RCC 7860 (cell line): Measurements from ENCODE around the gene C19orf25.

ENCODE experiments used
- DNase-seq: peaks from one replicate; pipeline ENCODE4 v3.0.0-alpha.2; 2015; ENCODE audit warnings: low spot score
- FAIRE-seq: peaks from 2 replicates; lab custom pipeline; 2012; peaks lifted over from hg19 to GRCh38; lab: Jason Lieb, UNC

C19orf25 gene

DNA sequence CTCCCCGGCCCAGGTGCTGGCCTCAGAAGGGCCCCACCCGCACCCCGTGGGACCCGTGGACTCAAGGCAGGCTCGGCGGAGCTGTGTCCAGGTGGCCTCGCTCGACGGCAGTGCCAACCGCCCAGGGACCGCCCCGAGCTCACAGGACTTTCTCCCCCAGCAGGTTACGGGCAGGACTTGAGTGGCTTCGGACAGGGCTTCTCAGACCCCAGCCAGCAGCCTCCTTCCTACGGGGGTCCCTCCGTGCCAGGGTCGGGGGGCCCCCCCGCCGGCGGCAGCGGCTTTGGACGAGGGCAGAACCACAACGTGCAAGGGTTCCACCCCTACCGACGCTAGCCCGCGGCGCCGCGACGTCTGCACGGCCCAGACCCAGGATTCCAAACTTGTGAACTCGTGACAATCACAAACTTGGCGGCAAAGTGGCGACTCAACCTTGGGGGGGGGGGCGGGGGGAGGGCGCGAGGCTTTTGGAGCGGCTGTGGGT, 44.4 kb downstream of the C19orf25 start:
- DNase-seq = no peak
- no peak for FAIRE-seq

DNA sequence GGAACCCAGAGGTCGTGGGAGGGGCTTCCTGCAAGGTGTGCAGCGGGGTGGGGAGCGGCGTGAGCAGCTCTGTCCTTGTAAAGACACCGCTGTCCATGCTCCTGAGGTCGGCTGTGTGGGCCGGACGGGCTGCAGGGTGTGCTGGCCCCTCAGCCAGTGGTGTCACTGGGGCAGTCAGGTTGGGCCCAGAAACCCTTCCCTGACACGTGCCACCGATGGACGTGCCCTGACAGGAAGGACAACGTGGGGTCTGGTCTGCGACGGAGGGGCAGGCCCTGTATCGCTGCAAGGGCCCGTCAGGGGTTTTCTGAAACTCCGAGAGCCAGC, 45.0 kb downstream of the C19orf25 start:
- FAIRE-seq = no peak
- DNase-seq = no peak

DNA sequence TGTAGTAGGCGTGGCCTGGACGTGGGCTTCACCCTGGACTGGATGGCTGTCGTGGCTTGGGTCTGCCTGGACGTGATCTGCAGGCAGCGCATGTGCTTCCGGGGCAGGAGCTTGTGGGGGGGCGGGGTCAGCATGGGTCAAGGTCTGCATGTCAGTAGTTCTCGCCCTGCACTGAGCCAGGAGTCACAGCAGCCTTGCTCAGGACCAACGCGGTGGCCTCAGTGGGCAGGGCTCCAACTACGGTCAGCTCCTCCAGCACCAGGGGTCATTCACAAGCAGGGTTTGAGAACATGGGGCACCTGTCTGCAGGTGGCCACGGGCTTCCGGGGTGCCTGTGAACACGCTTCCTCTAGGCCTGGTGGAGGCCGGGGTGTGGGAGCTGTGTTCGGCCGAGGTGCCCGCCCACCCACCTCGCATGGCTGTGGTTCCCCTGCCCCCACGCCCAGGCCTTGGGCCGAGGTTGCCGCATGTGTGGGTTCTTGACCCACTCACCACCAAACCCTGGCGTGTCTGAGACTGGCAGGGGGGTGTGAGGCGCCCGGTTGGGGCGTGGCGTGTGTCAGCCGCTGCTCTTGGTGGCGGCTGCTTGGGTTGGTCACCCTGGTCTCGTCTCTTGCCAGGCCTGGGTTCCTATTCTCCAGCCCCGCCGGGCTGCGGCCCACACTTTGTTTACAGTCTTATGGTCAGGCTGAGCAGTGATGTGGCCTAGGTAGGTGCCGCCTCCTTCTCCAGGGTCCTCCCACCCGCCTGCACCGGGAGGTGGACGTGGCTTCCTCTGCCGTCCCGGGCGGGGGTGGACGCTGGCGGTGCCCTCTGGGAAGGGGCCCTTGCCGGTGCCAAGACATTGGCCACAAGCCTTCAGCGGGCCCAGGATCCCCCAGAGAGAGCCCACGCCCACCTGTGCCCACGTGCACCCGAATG, 45.6 kb downstream of the C19orf25 start:
- DNase-seq (no peak), FAIRE-seq (no peak)

DNA sequence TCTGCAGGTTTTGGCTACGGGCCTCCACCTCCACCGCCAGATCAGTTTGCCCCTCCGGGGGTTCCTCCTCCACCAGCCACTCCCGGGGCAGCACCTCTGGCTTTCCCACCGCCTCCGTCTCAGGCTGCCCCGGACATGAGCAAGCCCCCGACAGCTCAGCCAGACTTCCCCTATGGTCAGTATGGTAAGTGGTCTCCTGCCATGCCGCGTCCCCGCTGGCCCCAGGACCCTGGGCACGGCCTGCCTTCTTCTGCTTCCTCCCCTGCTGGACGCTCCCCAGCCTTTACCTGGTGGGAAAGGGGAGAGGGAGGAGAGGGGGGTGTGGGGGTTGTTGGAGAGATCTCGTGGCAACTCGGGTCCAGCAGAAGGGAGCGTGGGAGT, 46.5 kb downstream of the C19orf25 start:
- DNase-seq = no peak
- FAIRE-seq = no peak

DNA sequence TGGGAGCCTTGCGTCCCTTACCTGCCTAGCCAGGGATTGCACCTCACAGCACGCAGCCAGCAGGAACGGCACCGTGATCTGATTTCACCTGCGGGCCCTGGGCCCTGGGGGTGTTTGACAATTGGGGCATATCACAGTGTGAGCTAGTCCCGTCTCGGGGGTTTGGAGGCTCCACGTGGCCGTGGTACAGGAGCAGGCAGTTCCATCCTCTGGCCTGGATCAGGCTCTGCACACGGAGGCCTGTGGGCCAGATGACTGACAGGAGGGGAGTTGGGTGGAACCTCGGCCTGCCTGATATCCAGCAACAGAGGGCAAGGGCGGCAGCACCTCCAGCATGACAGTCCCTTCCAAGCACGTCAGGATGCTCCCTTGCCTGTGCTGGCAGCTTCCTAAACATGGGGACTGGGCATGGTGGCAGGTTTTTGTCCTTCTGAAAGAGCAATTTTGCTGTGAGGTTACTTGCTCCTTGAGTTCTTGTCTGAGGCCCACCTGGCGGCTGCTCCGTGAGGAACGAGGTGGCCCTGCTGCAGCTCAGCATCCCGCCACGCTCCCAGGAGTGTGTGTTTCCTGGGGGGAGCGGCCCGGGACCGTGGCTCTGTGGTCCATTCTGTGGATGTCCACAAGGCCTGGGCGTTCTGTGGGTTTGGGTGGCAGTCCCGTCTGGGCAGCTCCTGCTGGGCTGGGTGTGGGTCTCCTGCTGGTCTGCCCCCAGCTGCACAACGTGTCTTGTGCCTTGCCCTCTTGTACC, 47.1 kb downstream of the C19orf25 start:
- DNase-seq (no peak), FAIRE-seq (no peak)

DNA sequence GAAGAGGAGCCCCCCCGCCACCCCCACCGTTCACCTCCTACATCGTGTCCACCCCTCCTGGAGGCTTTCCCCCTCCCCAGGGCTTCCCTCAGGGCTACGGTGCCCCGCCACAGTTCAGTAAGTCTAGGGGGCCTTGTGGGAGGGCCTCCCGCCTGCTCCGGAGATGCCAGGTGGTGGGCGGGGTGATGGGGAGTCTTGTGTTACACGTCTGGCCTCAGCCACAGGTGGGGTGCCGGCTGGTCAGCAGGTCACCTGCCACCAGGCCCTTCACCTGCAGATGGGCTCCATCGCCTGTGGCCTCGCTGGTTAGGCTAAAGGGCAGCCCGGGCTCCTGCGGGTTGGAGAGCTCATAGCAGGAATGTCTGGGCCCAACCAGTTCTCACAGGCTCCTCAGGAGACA, 48.8 kb downstream of the C19orf25 start:
- FAIRE-seq (no peak), DNase-seq (no peak)

DNA sequence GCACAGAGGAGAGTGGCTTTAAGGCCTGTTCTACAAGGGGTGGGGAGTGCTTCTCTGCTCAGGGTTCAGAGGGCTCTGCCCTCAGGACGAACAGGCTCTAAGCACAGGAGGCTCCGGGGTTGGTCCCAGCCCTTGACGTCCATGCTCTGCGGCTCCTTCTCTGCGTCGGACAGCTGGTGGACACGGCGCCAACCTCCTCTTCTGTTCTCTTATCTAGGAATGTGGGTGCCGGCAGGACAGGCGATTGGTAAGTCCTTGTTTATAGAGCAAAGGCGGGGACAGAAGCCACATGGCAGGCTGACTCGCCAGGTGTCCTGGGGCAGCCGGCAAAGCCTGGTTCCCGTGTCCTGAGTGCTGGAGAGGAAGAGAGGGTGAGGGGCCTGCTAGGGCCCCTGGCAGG, 49.3 kb downstream of the C19orf25 start:
- DNase-seq (no peak), FAIRE-seq (no peak)

DNA sequence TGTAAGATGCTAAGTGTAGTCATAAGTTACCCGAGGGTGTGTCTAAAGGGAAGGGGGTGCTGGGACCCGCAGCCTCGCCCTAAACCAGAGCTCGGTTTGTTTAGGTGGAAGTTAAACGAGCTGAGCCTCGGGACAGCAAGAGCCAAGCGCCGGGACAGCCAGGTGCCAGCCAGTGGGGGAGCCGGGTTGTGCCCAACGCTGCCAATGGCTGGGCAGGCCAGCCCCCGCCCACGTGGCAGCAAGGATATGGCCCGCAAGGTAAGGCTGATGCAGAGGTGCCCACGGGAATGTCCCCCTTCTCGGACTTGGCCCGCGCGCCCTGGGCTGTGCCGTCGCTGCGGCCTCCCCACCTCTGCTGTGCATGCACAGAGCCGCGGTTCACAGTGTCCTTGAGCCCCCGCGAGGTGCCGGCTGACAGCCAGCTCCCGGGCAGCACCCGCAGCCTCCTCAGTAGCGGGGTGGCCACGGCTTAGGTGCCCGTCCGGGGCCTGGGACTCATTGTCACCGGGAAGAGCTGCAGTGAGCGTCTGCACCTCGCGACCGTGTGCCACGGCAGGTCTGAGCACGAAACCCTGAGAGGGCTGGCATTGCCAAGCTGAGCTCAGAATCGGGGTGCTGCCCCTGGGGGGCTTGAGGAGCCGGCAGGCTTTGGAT, 50.1 kb downstream of the C19orf25 start:
- FAIRE-seq (no peak), DNase-seq (no peak)

DNA sequence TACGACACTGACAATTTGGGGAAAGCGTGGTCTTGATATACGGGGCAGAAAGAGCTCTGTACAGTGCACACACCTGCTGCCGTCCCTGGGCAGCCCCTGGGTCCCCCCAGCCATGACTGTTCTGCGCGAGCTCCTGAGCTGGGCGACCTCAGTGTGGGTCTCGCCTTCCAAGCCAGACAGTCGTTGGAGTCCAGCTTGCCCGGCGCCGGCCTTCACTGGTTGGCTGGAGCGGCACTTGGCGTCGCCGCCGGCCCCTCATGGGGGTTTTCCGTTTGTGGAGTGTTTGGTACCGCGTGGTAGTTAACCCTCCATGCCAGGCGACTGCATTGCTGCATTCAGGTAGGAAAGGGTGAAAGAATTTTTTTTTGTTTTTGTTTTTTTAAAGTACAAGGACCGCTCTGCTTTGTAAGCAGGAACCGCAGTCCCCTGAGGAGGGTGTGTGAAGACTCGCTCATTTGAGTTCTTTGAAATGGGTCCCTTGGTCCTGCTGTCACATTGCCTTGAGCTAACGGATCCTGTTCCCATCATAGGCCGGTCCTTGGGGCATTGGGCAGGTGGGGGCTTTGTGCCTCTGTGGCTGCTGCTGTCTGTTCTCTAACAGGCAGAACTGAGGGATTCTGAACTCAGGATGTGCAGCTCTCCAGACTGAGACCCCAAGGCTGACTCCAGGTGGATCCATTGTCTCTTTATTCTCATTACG, 51.6 kb downstream of the C19orf25 start:
- FAIRE-seq (no peak), DNase-seq (no peak)

DNA sequence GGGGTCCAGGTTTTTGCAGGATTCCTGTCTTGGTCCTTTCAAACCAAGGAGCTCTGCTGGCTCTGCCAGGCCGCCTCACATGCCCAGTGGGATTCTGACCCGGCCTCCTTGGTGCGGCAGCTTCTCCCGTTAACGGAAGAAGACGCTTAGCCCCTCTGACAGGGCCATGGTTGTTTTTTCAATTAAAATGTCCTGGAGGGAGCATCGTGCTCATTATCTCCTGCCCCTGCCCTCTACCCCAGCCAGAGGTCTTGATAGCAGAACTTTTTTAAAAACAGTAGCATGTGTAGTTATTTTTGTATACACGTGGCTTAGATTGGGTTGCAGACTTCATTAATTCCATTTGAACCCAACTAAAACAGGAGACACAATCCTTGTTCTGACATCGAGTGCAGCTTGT, 52.3 kb downstream of the C19orf25 start:
- FAIRE-seq (no peak), DNase-seq (no peak)

DNA sequence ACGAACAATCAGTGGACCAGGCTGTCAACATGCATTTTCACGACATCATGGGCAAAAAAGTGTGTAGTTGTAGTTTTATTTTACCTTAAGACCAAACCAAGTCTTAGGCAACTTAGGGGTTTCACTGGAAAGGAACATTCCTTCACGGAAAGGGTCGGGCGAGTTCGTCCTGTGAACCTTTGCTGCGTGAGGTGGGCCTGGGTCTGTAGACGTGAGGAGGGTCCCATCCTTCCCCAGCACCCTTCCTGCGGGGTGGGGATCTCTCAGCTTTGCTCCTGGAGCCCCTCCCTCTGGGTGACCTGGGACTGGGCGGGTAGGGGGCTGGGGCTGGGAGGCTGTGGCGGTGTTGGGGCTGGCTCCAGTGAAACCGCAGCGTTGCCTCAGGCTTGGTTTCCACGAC, 53.1 kb downstream of the C19orf25 start:
- FAIRE-seq (no peak), DNase-seq (no peak)

DNA sequence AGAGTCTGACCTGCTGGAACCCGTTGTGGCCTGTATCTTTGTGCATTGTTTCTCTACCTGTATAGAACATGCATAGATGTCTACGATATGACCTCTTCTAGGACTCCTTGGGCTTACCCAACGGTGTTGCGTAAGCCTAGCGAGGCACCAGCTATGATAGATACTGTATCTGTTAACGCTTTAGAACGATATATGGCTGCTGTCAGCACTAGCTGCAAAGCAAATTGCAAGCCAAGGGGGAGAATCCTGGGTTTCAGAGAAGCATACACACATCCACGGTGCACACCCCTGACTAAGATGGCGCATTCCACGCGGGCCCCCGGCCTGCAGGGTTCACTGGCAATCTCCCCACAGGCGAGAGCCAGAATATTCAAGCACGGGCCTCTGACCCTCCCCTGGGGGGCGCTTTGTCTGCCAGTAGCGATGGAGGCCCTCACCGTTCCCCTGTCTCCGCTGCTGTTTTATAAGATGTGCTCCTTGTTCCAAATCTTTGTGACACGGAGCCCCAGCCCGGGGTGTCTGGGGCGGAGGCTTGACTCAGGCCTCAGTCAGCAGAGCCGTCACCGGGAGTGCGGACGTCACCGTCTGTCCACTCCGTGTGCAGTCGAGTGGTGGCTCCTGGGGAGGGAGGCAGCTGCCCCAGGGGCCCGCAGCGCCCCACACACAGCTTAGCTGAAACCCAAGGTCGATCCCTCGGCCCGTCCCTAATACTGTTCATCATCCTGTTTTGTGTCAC, 53.7 kb downstream of the C19orf25 start:
- no peak for FAIRE-seq

DNA sequence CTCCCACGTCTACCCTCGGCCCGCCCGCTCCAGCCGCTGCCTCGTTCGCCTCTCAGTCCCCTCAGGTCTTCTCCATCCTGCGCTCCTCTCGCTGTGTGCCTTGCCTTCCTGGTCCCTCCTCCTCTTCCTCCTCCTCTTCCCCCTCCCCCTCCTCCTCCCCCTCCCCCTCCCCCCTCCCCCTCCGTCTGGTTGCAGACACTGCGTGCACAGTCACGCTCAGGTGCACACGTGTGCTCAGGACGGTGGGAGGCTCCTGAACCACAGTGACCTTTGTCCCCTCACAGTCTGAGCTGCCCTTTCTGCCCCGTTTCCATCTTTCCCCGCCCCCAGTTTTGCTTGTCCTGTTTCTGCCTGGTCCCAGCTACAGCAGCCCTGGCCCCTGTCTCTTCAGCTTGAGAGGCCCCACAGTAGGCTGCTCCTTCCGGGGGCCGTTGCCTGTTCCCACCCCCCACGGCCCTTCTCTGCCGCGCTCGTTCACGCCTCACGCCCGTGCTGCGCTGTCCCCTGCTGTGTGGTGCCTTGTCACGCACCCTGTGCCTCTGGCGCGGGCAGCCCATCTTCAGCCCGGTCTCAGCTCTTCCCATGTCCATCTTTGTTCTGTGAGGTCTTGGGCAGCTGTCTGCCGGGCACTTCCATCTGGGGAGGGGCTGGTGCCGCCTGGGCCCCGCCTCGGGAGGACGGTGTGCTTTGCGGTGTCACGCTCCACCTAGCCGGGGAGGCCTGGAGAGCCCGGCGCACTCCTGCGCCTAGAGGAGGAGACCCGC, 54.6 kb downstream of the C19orf25 start:
- no peak for DNase-seq
- no peak for FAIRE-seq

More for the DNA sequence above, 53.7 kb downstream of the C19orf25 start:
- DNase-seq = no peak

DNA sequence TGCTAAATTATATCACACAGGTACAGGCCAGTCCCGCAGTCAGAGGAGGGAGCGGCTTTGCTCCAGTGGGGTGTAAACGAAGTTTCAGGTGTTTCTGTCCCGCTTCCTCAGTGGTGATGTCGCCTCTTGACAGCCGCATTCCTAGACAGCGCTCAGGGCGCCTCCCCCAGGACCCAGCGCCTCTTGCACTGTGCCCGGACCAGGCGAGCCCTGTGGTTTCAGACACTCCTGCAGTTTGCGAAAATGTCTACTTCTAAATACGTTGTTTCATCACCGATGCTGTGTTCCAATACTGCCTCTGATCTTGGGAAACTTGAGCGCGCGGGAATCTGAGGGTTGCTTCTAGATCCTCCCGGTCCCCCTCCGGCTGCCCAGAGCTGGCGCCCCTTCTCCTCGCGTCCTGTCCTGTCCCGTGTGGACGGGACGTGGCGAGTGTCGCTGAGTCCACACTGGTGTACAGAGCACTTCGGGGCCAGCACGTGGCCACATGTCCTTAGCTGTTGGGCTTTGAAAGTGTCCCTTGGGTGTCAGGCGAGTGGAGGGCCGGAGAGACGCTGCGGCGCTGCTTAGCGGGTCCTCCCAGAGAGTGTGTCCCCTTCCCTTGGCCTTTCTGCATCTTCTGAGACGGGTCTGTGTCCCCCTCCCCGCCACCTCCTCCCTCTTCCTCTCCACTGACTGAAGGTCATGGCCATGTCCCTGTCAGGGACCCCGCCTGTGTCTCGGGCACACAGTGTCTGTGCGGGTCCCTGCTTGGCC, 55.4 kb downstream of the C19orf25 start:
- FAIRE-seq (no peak), DNase-seq (no peak)
